ENCODE data around the gene PDXDC1.
"Not testable (repeated sequence)": the region's sequence is repeated elsewhere in the genome, so short reads cannot be mapped to it uniquely, and the experiment has no call there.

DNA sequence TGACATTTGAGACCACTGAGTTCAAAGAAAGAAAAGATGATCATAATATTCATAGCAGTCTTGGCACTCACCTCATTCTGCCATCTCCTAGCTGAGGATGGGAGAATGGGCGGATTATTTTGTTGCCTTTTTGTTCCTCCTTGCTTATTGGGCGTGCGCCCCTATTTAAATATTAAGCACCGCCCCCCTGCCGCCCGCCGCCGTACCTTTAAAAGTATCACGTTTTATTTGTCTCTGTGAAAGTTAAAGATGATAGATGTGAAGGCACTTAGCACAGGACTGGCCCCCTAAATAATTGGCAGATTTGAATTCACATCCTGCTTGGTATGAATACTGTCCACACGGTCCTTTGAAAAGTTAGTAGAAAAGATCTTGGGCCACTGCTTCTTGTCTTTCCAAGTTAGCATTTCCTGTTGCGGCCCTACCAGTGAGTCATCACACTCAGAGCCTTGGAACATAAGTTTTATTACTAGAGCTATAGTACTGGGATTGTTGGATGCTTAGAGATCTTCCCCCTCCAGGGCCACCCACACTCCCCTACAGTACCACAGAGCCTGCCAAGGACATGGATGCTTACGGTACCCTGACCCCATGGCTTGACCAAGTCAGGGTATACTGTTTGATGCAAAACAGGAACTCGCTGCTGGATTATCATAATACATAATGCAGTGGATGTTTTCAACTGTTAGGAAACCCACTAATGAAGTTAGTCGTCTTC, 50.6 kb downstream of the PDXDC1 start:
- TF ChIP-seq, protein P1, sequence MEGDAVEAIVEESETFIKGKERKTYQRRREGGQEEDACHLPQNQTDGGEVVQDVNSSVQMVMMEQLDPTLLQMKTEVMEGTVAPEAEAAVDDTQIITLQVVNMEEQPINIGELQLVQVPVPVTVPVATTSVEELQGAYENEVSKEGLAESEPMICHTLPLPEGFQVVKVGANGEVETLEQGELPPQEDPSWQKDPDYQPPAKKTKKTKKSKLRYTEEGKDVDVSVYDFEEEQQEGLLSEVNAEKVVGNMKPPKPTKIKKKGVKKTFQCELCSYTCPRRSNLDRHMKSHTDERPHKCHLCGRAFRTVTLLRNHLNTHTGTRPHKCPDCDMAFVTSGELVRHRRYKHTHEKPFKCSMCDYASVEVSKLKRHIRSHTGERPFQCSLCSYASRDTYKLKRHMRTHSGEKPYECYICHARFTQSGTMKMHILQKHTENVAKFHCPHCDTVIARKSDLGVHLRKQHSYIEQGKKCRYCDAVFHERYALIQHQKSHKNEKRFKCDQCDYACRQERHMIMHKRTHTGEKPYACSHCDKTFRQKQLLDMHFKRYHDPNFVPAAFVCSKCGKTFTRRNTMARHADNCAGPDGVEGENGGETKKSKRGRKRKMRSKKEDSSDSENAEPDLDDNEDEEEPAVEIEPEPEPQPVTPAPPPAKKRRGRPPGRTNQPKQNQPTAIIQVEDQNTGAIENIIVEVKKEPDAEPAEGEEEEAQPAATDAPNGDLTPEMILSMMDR (IDR thresholded peaks at IDR 0.05): not testable (repeated sequence)
- TF ChIP-seq POLR2A (IDR thresholded peaks at IDR 0.05): not testable (repeated sequence)

Data from heart left ventricle (tissue), 13 donors.